Activated CD8-positive, alpha-beta memory T cell treated with anti-CD3 and anti-CD28 coated beads, Interleukin-2, amount 10 ng/mL, durations not matched to agents 7 days and 5 days (primary cell): ENCODE measurements around the gene CLRN2. TPM values are rescaled to one million over a fixed set of nuclear protein-coding genes. Genes with fewer than 3 reads are reported as not detected.
"Not testable (repeated sequence)": the region's sequence is repeated elsewhere in the genome, so short reads cannot be mapped to it uniquely, and the experiment has no call there.

ENCODE experiments used
- ATAC-seq: fragments of 150-1000 bp; cut with Tn5 transposase; one replicate; pipeline ENCODE4 v1.10.0; 2021; ENCODE audit warnings: moderate library complexity
- CTCF ChIA-PET: fragments of 350-600 bp; sonication (Branson Sonifier 250); formaldehyde crosslinking; loops from one replicate; lab custom pipeline; 2021; ENCODE audit warnings: antibody characterized with exemption; lab: Charles Lee
- DNase-seq: peaks from one replicate; pipeline ENCODE4 v3.0.0-alpha.2; 2020
- H3K27ac Mint-ChIP-seq: one replicate; pipeline ENCODE4 v1.8.0; 2021; ENCODE audit warnings: mild to moderate bottlenecking, mixed read lengths
- H3K27me3 Mint-ChIP-seq: one replicate; pipeline ENCODE4 v1.8.0; 2021; ENCODE audit warnings: mixed read lengths
- H3K36me3 Mint-ChIP-seq: one replicate; pipeline ENCODE4 v1.8.0; 2021; ENCODE audit warnings: mild to moderate bottlenecking, mixed read lengths
- H3K4me1 Mint-ChIP-seq: one replicate; pipeline ENCODE4 v1.8.0; 2021; ENCODE audit warnings: mixed read lengths
- H3K4me3 Mint-ChIP-seq: one replicate; pipeline ENCODE4 v1.8.0; 2021; ENCODE audit warnings: mild to moderate bottlenecking, moderate library complexity, mixed read lengths
- H3K9me3 Mint-ChIP-seq: one replicate; pipeline ENCODE4 v1.8.0; 2022; ENCODE audit warnings: low read depth, mixed read lengths
- total RNA-seq, 2 experiments: library from RNA; stranded (reverse); gene quantifications; one replicate each; pipeline ENCODE4 v1.2.3, GENCODE V29; 2021

The CLRN2 gene
- total RNA-seq, 2 experiments from 2014 or later = not detected

- ATAC-seq (no peak), DNase-seq (no peak)
- peaks cover 15% of the 10 kb centered on the region for H3K27me3 Mint-ChIP-seq
- H3K36me3 Mint-ChIP-seq = no peaks in the 10 kb centered on the region
- no peak overlapping the region for H3K27ac Mint-ChIP-seq
- H3K9me3 Mint-ChIP-seq = no peaks in the 10 kb centered on the region
- H3K4me1 Mint-ChIP-seq = no peaks in the 10 kb centered on the region
- CTCF ChIA-PET = interaction anchor here (1.8 kb wide), 1 partner anchor 11 kb away, joined by 6 read pairs; no protein-coding TSS in a partner anchor
- H3K4me3 Mint-ChIP-seq = no peak overlapping the region
These were observed 45.2 kb downstream of the CLRN2 start for GRCh38 chr4:17560065-17560673.

DNA sequence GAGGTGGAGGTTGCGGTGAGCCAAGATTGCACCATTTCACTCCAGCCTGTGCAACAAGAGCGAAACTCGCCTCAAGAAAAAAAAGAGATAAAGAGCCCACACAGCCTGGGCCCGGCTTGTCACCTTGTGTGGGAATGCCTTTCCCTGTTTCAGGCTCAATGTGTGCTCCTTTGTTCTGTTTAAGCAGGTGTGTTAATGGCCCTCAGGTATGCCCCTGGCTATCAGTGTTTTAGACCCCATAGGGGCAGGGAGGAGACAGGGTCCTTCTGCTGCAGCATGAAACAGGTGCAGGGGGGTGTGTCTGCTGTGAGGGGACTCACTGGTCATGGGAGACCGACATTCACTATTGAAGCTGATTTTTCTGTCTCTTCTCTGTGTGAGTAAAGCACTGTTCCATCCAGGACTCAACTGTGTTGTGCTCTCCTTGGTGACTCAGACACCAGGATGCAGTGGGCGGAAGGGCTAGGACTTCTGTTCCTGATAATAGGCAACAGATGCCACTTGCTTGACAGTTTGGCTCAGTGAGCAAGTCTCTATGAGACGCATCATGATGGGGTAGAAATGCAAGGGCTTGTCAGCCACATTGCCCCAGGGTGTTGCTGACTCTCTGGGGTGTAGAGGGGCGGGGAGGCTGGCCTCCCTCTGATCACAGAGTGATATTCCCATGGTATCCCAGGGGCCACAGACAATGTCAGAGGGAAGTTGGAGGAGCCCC lies 46.4 kb downstream of the CLRN2 start:
- CTCF ChIA-PET = no interaction called here
- H3K27me3 Mint-ChIP-seq = peaks cover 13% of the 10 kb centered on the region
- H3K36me3 Mint-ChIP-seq = no peaks in the 10 kb centered on the region
- H3K4me3 Mint-ChIP-seq = no peak overlapping the region
- ATAC-seq = no peak
- no peaks in the 10 kb centered on the region for H3K4me1 Mint-ChIP-seq
- no peaks in the 10 kb centered on the region for H3K9me3 Mint-ChIP-seq
- DNase-seq = no peak
- no peak overlapping the region for H3K27ac Mint-ChIP-seq

GRCh38 chr4:17562157-17562556 lies 47.2 kb downstream of the CLRN2 start:
- no peak overlapping the region for H3K27ac Mint-ChIP-seq
- H3K27me3 Mint-ChIP-seq = peaks cover 14% of the 10 kb centered on the region
- CTCF ChIA-PET = no interaction called here
- no peaks in the 10 kb centered on the region for H3K4me1 Mint-ChIP-seq
- no peak for DNase-seq
- no peak overlapping the region for H3K4me3 Mint-ChIP-seq
- H3K36me3 Mint-ChIP-seq = no peaks in the 10 kb centered on the region
- ATAC-seq = no peak
- H3K9me3 Mint-ChIP-seq = no peaks in the 10 kb centered on the region

DNA sequence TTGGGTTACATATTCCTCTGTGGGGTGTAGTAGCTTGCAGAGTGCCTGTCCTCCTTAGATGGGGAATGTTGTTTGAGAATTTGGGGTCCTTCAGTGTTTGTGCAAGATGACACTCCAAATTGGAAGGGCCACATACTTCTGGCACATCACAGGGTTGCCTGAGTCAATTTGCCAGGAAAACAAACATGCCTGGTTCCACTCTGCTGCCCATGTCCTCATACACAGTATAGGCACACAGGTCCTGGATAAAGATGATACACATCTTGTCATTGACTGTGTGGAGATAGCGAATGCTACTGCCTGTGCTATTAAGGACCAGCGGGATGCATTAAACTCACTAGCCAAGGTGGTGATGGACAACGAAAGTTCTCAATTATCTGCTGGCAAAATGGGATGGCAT lies 50.9 kb downstream of the CLRN2 start:
- Mint-ChIP-seq H3K36me3 (no peaks in the 10 kb centered on the region), H3K9me3 (no peaks in the 10 kb centered on the region), H3K4me1 (no peaks in the 10 kb centered on the region), H3K27me3 (peaks cover 11% of the 10 kb centered on the region), H3K4me3 (no peak overlapping the region), H3K27ac (no peak overlapping the region)
- DNase-seq (no peak), ATAC-seq (no peak)
- CTCF ChIA-PET = no interaction called here

DNA sequence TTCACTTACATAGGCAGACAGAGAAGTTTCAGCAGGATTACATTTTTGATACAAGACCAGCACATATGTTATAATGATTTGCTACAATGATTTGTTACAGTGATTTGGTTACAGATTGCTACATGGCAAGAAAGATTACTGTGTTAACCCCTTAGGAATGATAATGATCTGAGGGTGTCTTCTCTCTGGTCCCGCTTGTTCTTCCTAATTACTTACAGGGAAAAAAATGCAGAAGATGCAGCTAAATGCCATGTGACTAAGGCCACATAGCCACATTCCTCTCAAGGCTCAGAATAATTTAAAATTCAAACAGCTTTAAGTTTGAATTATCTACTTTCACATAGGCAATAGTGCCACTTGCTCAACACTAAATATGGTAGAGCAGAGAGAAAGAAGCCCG lies 52.3 kb downstream of the CLRN2 start:
- DNase-seq (no peak), ATAC-seq (no peak)
- no peaks in the 10 kb centered on the region for H3K9me3 Mint-ChIP-seq
- H3K4me1 Mint-ChIP-seq = no peaks in the 10 kb centered on the region
- CTCF ChIA-PET = no interaction called here
- peaks cover 11% of the 10 kb centered on the region for H3K27me3 Mint-ChIP-seq
- no peak overlapping the region for H3K27ac Mint-ChIP-seq
- no peaks in the 10 kb centered on the region for H3K36me3 Mint-ChIP-seq
- no peak overlapping the region for H3K4me3 Mint-ChIP-seq

DNA sequence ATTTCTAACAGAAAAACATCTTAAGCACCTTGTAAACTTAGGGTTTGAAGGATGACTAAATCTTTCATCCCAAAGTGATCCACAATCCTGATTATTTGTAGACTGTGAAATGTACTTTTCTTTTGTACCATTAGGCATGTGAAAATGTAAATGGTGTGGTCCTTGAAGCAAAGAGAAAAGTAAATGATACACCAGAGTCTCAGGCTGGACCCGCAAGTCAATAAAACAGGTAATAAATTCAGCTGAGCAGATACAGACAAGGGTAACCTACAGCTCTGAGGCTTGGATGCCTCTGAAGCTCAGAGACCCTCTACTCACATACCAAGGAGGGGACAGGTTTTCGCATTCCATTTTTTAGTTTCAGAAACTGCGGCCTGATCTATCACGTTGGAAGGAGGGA lies 59.2 kb downstream of the CLRN2 start:
- peaks cover 20% of the 10 kb centered on the region for H3K4me1 Mint-ChIP-seq
- no peaks in the 10 kb centered on the region for H3K27me3 Mint-ChIP-seq
- DNase-seq (no peak), ATAC-seq (no peak)
- H3K4me3 Mint-ChIP-seq = no peak overlapping the region
- H3K27ac Mint-ChIP-seq = no peak overlapping the region
- H3K9me3 Mint-ChIP-seq = no peaks in the 10 kb centered on the region
- CTCF ChIA-PET = interaction anchor here (0.9 to 2.0 kb wide), 3 partner anchors 25 to 235 kb away, joined by 3 to 13 read pairs (median 7); partner anchors contain the start of genes DCAF16 and NCAPG
- H3K36me3 Mint-ChIP-seq = peaks cover 12% of the 10 kb centered on the region

GRCh38 chr4:17575177-17575576 lies 60.2 kb downstream of the CLRN2 start:
- CTCF ChIA-PET = interaction anchor here (0.9 to 2.0 kb wide), 3 partner anchors 26 to 234 kb away, joined by 3 to 13 read pairs (median 7); partner anchors contain the start of genes DCAF16 and NCAPG
- not testable (repeated sequence) for DNase-seq, H3K27me3 Mint-ChIP-seq, H3K9me3 Mint-ChIP-seq, H3K4me3 Mint-ChIP-seq, H3K27ac Mint-ChIP-seq, ATAC-seq
- H3K36me3 Mint-ChIP-seq = peaks cover 20% of the 10 kb centered on the region
- H3K4me1 Mint-ChIP-seq = peaks cover 29% of the 10 kb centered on the region

Other genes with a start within 250 kb of the CLRN2 start
- gene QDPR, start 3.1 kb upstream of the CLRN2 start, total RNA-seq = 10 to 100 TPM; 24.6 to 25.8 TPM
- 100 to 1,000 TPM; 198 to 249 TPM for gene LAP3, start 62.0 kb downstream of the CLRN2 start, total RNA-seq
- gene MED28, start 99.5 kb downstream of the CLRN2 start, total RNA-seq = 10 to 100 TPM; 53.4 to 56.3 TPM